Ovary (tissue), 9 donors: ENCODE measurements around the gene MRC1. TPM values are rescaled to one million over a fixed set of nuclear protein-coding genes. Genes with fewer than 3 reads are reported as not detected.
"Not testable (repeated sequence)": the region's sequence is repeated elsewhere in the genome, so short reads cannot be mapped to it uniquely, and the experiment has no call there.

Experiments
- DNase-seq, 5 donors: peaks; one replicate each; pipeline ENCODE4 v3.0.0-alpha.2; 2019 to 2020
- H3K27ac ChIP-seq, 2 donors: fragments of 200-600 bp; one replicate each; pipeline versions ENCODE4 v1.5.1 to v1.8.0; 2019 to 2022
- H3K27me3 ChIP-seq: fragments of 200-600 bp; one replicate; pipeline ENCODE4 v1.8.0; 2022
- H3K36me3 ChIP-seq: fragments of 200-600 bp; sonication (generic); one replicate; pipeline ENCODE4 v1.5.1; 2019
- H3K4me1 ChIP-seq: one replicate; pipeline ENCODE4 v1.8.1; 2013; ENCODE audit warnings: mild to moderate bottlenecking, moderate library complexity; ENCODE audit not compliant: insufficient read depth
- H3K4me3 ChIP-seq: fragments of 200-600 bp; sonication (generic); one replicate; pipeline ENCODE4 v1.5.1; 2017
- H3K9me3 ChIP-seq, 2 donors: fragments of 200-600 bp in 1 of 2; sonication (generic) in 1 of 2; one replicate each; pipeline versions ENCODE4 v1.5.1 to v1.8.1; 2013 to 2019; ENCODE audit warnings: mild to moderate bottlenecking in 1 of 2, moderate library complexity in 1 of 2
- CTCF ChIP-seq, 3 donors: fragments of 450-650 bp in 2 of 3; fragments of 200-600 bp in 1 of 3; IDR thresholded peaks; one replicate each; pipeline versions ENCODE4 v1.5.1 to v1.8.0; 2016 to 2022; ENCODE audit warnings: antibody characterized with exemption in 3 of 3, mild to moderate bottlenecking in 1 of 3
- EP300 ChIP-seq: sonication (generic); formaldehyde crosslinking; IDR thresholded peaks from one replicate; pipeline ENCODE4 v1.6.1; 2017; ENCODE audit warnings: antibody characterized with exemption
- POLR2A ChIP-seq: fragments of 450-650 bp; IDR thresholded peaks from one replicate; pipeline ENCODE4 v1.6.1; 2017; ENCODE audit warnings: antibody characterized with exemption, mild to moderate bottlenecking, moderate library complexity
- WGBS, 3 donors: extraction: QIAGEN DNeasy Blood & Tissue Kit in 1 of 3; methylation state at CpG; one replicate each; pipeline versions ENCODE4 v1.1.5 to v1.1.7; 2013 to 2017; 5-methylcytosine and 5-hydroxymethylcytosine counted together
- intact Hi-C, 4 donors: fragments of 100-400 bp; cut with DNase I; formaldehyde crosslinking; loops; one replicate each; pipeline versions ENCODE4 v1.11.0 to v1.15.1; 2022 to 2023
- polyA plus RNA-seq, 2 donors: library from polyadenylated mRNA; stranded (reverse); fragments of 200-250 nt in 1 of 2; fragments of 350-450 nt in 1 of 2; fragmentation: Illumina TruSeq in 1 of 2; extraction: RNeasy Lipid Tissue Mini Kit (QIAGEN cat#74804) in 1 of 2; gene quantifications; one replicate each; pipeline ENCODE4 v1.2.3, GENCODE V29; 2013 to 2014
- total RNA-seq, 7 donors: library from RNA; depleted of rRNA in 2 of 7; stranded (reverse); fragments of >200 nt in 2 of 7; fragmentation: NEBNext Ultra II Directional in 3 of 7; extraction: Animal tissue kit (Norgen Biotek cat#: 25700) in 3 of 7; gene quantifications; one replicate each; pipeline versions ENCODE4 v1.1.0 to v1.2.4, GENCODE V29; 2016 to 2023
- donor health status: DM: no; HTN: no; CAD: no; lungs with moderate emphysema.
- donor health status: DM: no; HTN: no; CAD: no.
- donor health status: Bipolar disorder and iron deficiency.
- donor health status: DM: yes; HTN: yes; CAD: no.
- donor health status: DM: no; HTN: no; CAD: no.
- donor health status: DM: yes; HTN: yes; CAD: no.

MRC1 gene
- total and polyA plus RNA-seq, 9 donors = 6.6 to 39.9 (median 13.3) TPM

GRCh38 chr10:17921378-17921777 is 112.2 kb downstream of the MRC1 start:
- Histone ChIP-seq H3K4me3 (no peak overlapping the region), H3K9me3 (no peaks in the 10 kb centered on the region), H3K4me1 (no peaks in the 10 kb centered on the region), H3K36me3 (no peaks in the 10 kb centered on the region), H3K27me3 (no peaks in the 10 kb centered on the region), H3K27ac (no peak overlapping the region)
- DNase-seq = no peak
- intact Hi-C loops = no loop called here
- no peak for TF ChIP-seq EP300
- no peak for TF ChIP-seq CTCF (IDR thresholded peaks at IDR 0.05)
- WGBS, 3 donors = 90 to 97% (median 92%) methylated on average over 3 of the region's 3 CpGs

GRCh38 chr10:17923728-17924127 is 114.6 kb downstream of the MRC1 start:
- no peak overlapping the region for H3K4me3 ChIP-seq
- H3K27me3 ChIP-seq = no peaks in the 10 kb centered on the region
- H3K9me3 ChIP-seq = no peaks in the 10 kb centered on the region
- no peaks in the 10 kb centered on the region for H3K4me1 ChIP-seq
- no peaks in the 10 kb centered on the region for H3K36me3 ChIP-seq
- intact Hi-C loops = no loop called here
- DNase-seq = no peak
- 49 to 72% (median 70%) methylated on average over 4 of the region's 4 CpGs for WGBS, 3 donors
- H3K27ac ChIP-seq = no peak overlapping the region
- TF ChIP-seq POLR2A (no peak), EP300 (no peak), CTCF (IDR thresholded peaks at IDR 0.05) (no peak)

- Histone ChIP-seq H3K9me3 (no peaks in the 10 kb centered on the region), H3K36me3 (no peaks in the 10 kb centered on the region), H3K4me1 (no peaks in the 10 kb centered on the region), H3K4me3 (no peak overlapping the region), H3K27ac (no peak overlapping the region), H3K27me3 (no peaks in the 10 kb centered on the region)
- intact Hi-C loops = no loop called here
- 65 to 75% (median 68%) methylated on average over 3 of the region's 3 CpGs for WGBS, 3 donors
- no peak for DNase-seq
- TF ChIP-seq EP300 (no peak), POLR2A (no peak), CTCF (IDR thresholded peaks at IDR 0.05) (no peak)
These were observed 134.0 kb downstream of the MRC1 start for GRCh38 chr10:17943033-17943745.

- DNase-seq, intact Hi-C loops, H3K4me3 ChIP-seq, H3K4me1 ChIP-seq, H3K36me3 ChIP-seq, H3K27ac ChIP-seq, H3K9me3 ChIP-seq, H3K27me3 ChIP-seq: not testable (repeated sequence)
- WGBS, 3 donors = 64 to 73% (median 68%) methylated on average over 7 of the region's 7 CpGs
These were observed 141.1 kb downstream of the MRC1 start for GRCh38 chr10:17950269-17950668.

- TF ChIP-seq POLR2A (no peak), EP300 (no peak), CTCF (IDR thresholded peaks at IDR 0.05) (no peak)
- intact Hi-C loops = no loop called here
- H3K9me3 ChIP-seq = no peaks in the 10 kb centered on the region
- no peak overlapping the region for H3K4me3 ChIP-seq
- H3K27ac ChIP-seq = no peak overlapping the region
- DNase-seq = no peak
- no peaks in the 10 kb centered on the region for H3K4me1 ChIP-seq
- no peaks in the 10 kb centered on the region for H3K36me3 ChIP-seq
- no peaks in the 10 kb centered on the region for H3K27me3 ChIP-seq
- WGBS, 3 donors = 88 to 94% (median 92%) methylated on average over 22 of the region's 22 CpGs
These were observed 141.6 kb downstream of the MRC1 start for GRCh38 chr10:17950726-17951125.
